ENCODE data around the gene NUP210.

GRCh38 chr3:13457593-13457992 lies 37.5 kb upstream of the NUP210 start:
- TF ChIP-seq, protein P1, sequence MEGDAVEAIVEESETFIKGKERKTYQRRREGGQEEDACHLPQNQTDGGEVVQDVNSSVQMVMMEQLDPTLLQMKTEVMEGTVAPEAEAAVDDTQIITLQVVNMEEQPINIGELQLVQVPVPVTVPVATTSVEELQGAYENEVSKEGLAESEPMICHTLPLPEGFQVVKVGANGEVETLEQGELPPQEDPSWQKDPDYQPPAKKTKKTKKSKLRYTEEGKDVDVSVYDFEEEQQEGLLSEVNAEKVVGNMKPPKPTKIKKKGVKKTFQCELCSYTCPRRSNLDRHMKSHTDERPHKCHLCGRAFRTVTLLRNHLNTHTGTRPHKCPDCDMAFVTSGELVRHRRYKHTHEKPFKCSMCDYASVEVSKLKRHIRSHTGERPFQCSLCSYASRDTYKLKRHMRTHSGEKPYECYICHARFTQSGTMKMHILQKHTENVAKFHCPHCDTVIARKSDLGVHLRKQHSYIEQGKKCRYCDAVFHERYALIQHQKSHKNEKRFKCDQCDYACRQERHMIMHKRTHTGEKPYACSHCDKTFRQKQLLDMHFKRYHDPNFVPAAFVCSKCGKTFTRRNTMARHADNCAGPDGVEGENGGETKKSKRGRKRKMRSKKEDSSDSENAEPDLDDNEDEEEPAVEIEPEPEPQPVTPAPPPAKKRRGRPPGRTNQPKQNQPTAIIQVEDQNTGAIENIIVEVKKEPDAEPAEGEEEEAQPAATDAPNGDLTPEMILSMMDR (IDR thresholded peaks at IDR 0.05): no peak
- no peak for TF ChIP-seq POLR2A (IDR thresholded peaks at IDR 0.05)

All from testis (tissue), 2 donors.